Activated T-helper 2 cell treated with anti-CD3 and anti-CD28 coated beads, Interferon-gamma antibody, Interleukin-2, Interleukin-4, amounts not matched to agents 10 μg/mL and 5 μg/mL and 100 μg/mL, durations not matched to agents 14 hours and 24 hours and 36 hours (primary cell): ENCODE measurements around the gene DMD. TPM values are rescaled to one million over a fixed set of nuclear protein-coding genes. Genes with fewer than 3 reads are reported as not detected.

Experiments used
- DNase-seq: peaks from one replicate; pipeline ENCODE4 v3.0.0; 2021; ENCODE audit warnings: low spot score
- H3K27ac Mint-ChIP-seq: one replicate; pipeline ENCODE4 v1.8.0; 2021; ENCODE audit warnings: mixed read lengths
- H3K27me3 Mint-ChIP-seq: one replicate; pipeline ENCODE4 v1.8.0; 2021; ENCODE audit warnings: low read depth, mixed read lengths
- H3K36me3 Mint-ChIP-seq: one replicate; pipeline ENCODE4 v1.8.0; 2021; ENCODE audit warnings: low read depth, mixed read lengths
- H3K4me1 Mint-ChIP-seq: one replicate; pipeline ENCODE4 v1.8.0; 2021; ENCODE audit warnings: low read depth, mixed read lengths
- H3K4me3 Mint-ChIP-seq: one replicate; pipeline ENCODE4 v1.8.0; 2021; ENCODE audit warnings: low read depth, mild to moderate bottlenecking, moderate library complexity, mixed read lengths
- H3K9me3 Mint-ChIP-seq: one replicate; pipeline ENCODE4 v1.8.0; 2021; ENCODE audit warnings: mixed read lengths
- intact Hi-C: fragments of 100-400 bp; cut with micrococcal nuclease; formaldehyde crosslinking; loops from one replicate; pipeline ENCODE4 v1.15.1; 2023
- total RNA-seq: library from RNA; stranded (reverse); gene quantifications from 2 replicates; pipeline ENCODE4 v1.2.3, GENCODE V29; 2022

DMD gene
- total RNA-seq, 1 donor from 2014 or later, result 0.84 TPM

DNA sequence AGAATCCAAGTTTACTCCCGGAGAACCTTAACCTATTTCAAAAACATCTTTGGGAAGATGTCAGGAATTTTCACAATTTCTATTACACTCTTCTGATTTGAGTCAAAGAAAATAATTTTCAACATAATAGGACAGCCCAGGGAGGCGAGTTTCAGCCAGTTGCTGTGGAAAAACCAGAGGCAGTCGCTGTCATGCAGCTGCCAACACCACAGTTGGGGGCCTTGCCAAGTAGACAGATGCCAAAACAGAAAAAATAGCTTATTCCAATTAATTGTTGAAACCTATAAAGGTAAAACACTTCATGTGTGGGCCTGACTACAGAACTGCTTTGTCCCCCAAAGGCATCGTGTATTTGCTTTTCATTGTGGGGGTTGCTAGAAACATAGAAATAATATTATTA lies 225.8 kb downstream of the DMD start:
- Mint-ChIP-seq H3K36me3 (no peaks in the 10 kb centered on the region), H3K27ac (no peak overlapping the region), H3K27me3 (no peaks in the 10 kb centered on the region), H3K9me3 (no peaks in the 10 kb centered on the region), H3K4me3 (no peak overlapping the region), H3K4me1 (no peaks in the 10 kb centered on the region)
- DNase-seq, result no peak
- intact Hi-C loops, result no loop called here

DNA sequence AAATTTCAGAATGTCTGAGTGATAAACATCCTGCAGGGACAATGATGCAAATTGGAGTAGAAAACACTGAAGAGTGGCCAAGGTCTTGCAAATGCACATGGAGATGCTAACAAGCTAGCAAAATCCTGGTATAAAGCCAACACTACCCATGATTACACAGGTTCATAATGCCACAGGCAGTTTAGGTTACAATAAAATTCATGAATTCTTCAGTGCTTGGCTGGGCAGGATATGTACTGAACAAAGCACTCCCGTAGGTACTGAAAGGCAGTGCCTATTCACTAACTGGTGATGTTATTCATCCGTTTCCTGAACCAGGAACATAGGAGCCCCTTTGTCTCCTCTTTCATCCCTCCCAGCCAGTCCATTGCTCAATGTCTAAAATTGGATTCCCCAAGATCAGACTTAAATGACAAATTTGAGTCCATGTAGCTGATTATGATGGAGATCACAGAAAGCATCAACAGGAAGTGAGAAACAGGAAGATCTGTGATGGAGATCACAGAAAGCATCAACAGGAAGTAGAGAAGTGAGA lies 244.5 kb downstream of the DMD start:
- intact Hi-C loops, result no loop called here
- H3K9me3 Mint-ChIP-seq, result peaks cover 3% of the 10 kb centered on the region
- H3K36me3 Mint-ChIP-seq, result no peaks in the 10 kb centered on the region
- no peaks in the 10 kb centered on the region for H3K4me1 Mint-ChIP-seq
- H3K4me3 Mint-ChIP-seq, result no peak overlapping the region
- no peaks in the 10 kb centered on the region for H3K27me3 Mint-ChIP-seq
- no peak overlapping the region for H3K27ac Mint-ChIP-seq
- no peak for DNase-seq

DNA sequence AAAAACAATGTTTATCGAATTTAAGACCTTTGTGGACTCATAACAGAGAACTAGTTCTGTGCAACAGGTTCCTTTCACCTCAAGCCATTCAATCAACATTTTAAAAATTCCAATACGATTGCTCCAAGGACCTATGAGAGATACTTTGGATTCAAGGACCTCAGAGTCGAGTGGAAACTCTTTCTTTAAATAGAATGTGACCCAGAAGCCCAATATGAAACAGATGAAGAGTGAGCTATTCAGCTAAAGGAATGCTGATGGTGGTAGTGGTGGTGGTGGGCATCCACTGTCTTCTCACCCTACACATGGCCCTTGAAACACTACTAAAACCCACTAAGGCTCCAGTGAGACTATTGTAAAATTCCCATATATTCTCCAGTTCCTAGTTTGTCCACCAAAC lies 257.2 kb downstream of the DMD start:
- H3K27me3 Mint-ChIP-seq, result no peaks in the 10 kb centered on the region
- no peaks in the 10 kb centered on the region for H3K4me1 Mint-ChIP-seq
- no peaks in the 10 kb centered on the region for H3K36me3 Mint-ChIP-seq
- no peak for DNase-seq
- no peak overlapping the region for H3K27ac Mint-ChIP-seq
- intact Hi-C loops, result no loop called here
- no peak overlapping the region for H3K4me3 Mint-ChIP-seq
- no peaks in the 10 kb centered on the region for H3K9me3 Mint-ChIP-seq

DNA sequence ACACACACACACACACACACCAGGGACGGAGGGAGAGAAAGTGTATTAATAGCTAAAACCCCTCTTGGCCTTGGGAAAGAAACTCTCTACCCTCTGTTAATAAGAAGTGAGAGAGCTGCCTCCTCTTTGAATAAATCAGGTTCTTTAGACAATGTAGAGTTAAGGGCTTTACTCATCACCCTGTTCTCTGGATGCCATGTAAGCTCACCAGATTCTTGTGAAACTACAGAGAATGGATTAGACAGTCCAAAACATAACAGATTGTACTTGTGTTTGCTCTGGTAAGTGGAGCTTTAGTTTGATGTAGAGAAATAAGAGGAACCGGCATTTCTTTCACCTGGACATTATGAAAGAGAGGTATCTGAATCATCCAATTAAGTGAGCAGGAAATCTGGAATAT lies 263.2 kb downstream of the DMD start:
- Mint-ChIP-seq H3K36me3 (no peaks in the 10 kb centered on the region), H3K27ac (no peak overlapping the region), H3K9me3 (no peaks in the 10 kb centered on the region), H3K4me1 (no peaks in the 10 kb centered on the region), H3K27me3 (no peaks in the 10 kb centered on the region), H3K4me3 (no peak overlapping the region)
- no peak for DNase-seq
- intact Hi-C loops, result no loop called here

DNA sequence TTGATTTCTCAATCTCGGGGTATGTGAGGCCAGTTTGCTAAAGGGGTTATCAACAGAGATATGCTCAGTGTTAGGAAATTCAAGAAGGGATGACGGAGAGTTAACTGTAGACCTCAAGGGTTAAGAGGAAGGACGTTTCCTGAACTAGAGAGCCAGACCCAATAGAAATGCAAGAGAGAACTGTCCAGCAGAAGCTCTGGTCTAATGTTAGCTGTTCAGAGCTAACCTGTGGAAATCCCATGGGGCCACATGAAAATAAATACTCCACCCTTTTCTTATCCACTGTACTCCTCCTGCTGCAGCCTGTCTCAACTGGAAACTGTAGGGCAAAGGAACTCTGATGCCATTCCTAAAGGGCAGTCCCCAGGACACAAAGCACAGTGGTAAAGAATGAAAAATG lies 274.3 kb downstream of the DMD start:
- no peaks in the 10 kb centered on the region for H3K4me1 Mint-ChIP-seq
- no peaks in the 10 kb centered on the region for H3K36me3 Mint-ChIP-seq
- peaks cover 21% of the 10 kb centered on the region for H3K9me3 Mint-ChIP-seq
- intact Hi-C loops, result no loop called here
- no peak overlapping the region for H3K27ac Mint-ChIP-seq
- DNase-seq, result no peak
- no peaks in the 10 kb centered on the region for H3K27me3 Mint-ChIP-seq
- H3K4me3 Mint-ChIP-seq, result no peak overlapping the region

DNA sequence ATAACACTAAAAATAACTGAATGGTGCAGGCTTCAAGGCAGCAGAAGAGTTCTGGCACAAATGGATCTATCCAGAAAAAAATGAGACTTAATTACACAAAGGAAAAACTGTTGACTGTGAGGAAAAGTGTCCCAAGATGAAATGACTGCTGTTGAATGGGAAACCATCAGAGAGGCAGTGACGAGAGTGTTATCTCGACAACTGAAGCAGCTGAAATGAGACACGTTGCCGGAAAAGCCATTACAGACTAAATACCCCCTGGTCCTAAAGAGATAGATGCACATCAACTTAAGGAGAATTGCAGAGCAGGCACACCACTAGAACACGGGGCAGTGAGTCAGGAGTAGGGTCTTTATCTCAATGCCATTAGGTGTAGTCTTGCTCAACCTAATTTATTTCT lies 277.8 kb downstream of the DMD start:
- intact Hi-C loops, result no loop called here
- H3K4me3 Mint-ChIP-seq, result no peak overlapping the region
- H3K36me3 Mint-ChIP-seq, result no peaks in the 10 kb centered on the region
- DNase-seq, result no peak
- no peak overlapping the region for H3K27ac Mint-ChIP-seq
- H3K27me3 Mint-ChIP-seq, result no peaks in the 10 kb centered on the region
- H3K4me1 Mint-ChIP-seq, result no peaks in the 10 kb centered on the region
- H3K9me3 Mint-ChIP-seq, result peaks cover 13% of the 10 kb centered on the region

DNA sequence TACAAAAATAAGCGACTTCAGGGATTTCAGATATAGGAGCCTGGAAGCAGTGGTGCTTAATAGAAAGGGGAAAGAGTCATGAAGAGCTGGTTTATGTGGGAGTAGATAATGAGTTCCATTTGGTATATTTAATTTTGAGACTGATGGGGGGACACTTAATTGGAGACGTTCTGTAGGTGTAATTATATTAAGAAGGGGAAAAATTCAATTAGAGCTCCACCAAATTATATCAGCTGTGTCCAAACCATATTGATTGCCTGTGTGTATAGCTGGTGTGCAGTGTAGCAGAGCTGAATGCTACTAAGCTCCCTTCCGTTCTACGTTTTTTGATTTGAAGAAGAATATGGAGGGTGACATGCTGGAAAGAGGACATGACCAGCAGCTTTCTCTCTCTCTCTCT lies 282.3 kb downstream of the DMD start:
- Mint-ChIP-seq H3K4me1 (no peaks in the 10 kb centered on the region), H3K27ac (no peak overlapping the region), H3K27me3 (no peaks in the 10 kb centered on the region), H3K36me3 (no peaks in the 10 kb centered on the region), H3K4me3 (no peak overlapping the region), H3K9me3 (peaks cover 5% of the 10 kb centered on the region)
- DNase-seq, result no peak
- intact Hi-C loops, result no loop called here

DNA sequence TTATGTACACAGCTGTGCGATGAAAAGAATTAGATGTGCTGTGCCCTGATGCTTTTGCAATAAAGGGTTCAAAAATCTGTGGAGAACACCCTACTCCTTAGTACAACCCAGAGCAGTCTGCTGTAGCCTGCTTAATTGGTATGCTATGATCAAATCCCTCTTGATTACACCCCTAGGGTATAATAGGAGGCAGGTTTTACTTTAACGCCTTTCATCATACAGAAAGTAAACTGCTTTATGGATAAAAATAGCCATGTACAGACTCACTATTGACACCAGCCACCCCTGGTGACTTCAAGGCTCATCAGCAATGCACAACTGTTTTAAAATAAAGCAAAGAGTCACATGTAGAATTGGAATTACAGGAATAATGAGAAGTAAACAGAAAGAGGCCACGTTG lies 315.3 kb downstream of the DMD start:
- Mint-ChIP-seq H3K27ac (no peak overlapping the region), H3K36me3 (no peaks in the 10 kb centered on the region), H3K4me1 (no peaks in the 10 kb centered on the region), H3K9me3 (no peaks in the 10 kb centered on the region), H3K4me3 (no peak overlapping the region), H3K27me3 (no peaks in the 10 kb centered on the region)
- intact Hi-C loops, result no loop called here
- no peak for DNase-seq

DNA sequence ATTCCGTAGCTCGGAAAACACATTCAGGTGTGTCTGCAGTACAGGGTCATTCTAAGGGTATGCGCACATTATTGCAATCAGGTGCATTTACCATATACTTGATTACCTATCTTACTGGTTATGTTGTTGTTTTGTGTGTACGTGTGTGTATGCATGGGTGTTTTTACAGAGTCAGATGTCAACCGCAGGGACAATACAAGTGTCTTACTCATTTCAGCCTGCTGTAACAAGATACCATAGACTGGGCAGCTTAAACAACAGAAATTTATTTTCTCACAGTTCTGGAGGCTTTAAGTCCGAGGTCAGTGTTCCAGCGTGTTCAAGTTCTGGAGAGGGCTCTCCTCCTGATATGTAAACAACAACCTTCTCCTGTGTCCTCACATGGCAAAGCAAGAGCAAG lies 316.7 kb downstream of the DMD start:
- no peaks in the 10 kb centered on the region for H3K27me3 Mint-ChIP-seq
- no peaks in the 10 kb centered on the region for H3K4me1 Mint-ChIP-seq
- H3K4me3 Mint-ChIP-seq, result no peak overlapping the region
- H3K27ac Mint-ChIP-seq, result no peak overlapping the region
- no peaks in the 10 kb centered on the region for H3K36me3 Mint-ChIP-seq
- no peaks in the 10 kb centered on the region for H3K9me3 Mint-ChIP-seq
- intact Hi-C loops, result no loop called here
- no peak for DNase-seq

DNA sequence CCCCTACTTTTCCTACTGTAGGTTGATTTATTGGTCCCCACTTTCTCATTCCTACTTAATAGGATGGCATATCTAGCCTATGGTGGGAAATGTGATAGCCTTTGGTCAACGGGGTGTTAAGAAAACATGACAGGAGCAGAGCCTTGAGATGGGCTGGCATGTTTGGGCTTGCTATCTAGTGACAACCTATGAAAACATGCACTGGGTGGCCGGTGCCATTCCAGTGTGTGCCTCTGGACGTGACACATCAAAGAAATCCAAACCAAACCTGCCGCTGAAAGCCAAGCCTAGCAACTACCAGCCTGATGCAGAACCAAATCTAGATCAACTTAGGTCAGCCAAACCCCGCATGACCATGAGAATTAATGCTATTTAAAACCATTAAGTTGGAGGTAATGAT lies 317.6 kb downstream of the DMD start:
- Mint-ChIP-seq H3K4me3 (no peak overlapping the region), H3K9me3 (no peaks in the 10 kb centered on the region), H3K27ac (no peak overlapping the region), H3K4me1 (no peaks in the 10 kb centered on the region), H3K36me3 (no peaks in the 10 kb centered on the region), H3K27me3 (no peaks in the 10 kb centered on the region)
- intact Hi-C loops, result no loop called here
- DNase-seq, result no peak

DNA sequence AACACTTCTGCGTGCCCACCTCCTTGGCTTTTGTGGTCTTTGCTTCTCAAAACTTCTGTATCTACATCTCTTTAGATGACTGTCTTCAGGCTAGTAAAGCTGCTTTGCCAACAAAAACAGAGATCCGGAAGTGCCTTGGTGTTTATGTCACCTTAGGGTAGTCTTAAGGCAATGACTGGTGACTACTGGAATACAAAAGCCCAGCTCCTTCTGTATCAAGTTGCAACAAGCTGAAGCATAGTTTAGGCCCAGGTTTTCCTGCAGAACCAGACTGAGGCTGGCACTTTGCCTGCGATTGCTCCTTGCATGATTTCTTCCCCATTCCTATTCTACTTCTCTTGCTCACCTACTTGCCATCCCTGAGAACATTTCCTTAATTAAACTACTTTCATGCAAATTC lies 333.8 kb downstream of the DMD start:
- H3K4me1 Mint-ChIP-seq, result no peaks in the 10 kb centered on the region
- DNase-seq, result no peak
- no peak overlapping the region for H3K27ac Mint-ChIP-seq
- intact Hi-C loops, result no loop called here
- H3K9me3 Mint-ChIP-seq, result peaks cover 14% of the 10 kb centered on the region
- no peaks in the 10 kb centered on the region for H3K36me3 Mint-ChIP-seq
- no peaks in the 10 kb centered on the region for H3K27me3 Mint-ChIP-seq
- H3K4me3 Mint-ChIP-seq, result no peak overlapping the region

DNA sequence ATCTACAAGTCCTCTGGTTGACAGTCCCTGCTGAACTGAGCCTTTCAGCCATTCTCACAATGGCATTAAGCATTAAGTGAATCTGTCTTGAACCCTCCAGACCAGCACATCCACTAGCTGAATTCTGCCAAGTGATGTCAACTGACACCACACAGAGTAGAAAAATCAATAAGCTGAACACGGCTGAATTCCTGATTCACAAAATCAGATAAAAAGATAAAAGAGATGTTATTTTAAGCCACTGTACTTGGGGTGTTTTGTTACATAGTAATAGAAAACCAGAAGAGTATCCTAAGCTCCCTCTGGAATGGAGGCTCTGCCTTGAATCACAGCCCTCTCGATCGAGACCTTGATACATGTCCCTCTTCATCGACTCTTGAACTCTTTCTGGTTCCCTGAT lies 336.5 kb downstream of the DMD start:
- no peak for DNase-seq
- Mint-ChIP-seq H3K4me3 (no peak overlapping the region), H3K9me3 (peaks cover 18% of the 10 kb centered on the region), H3K36me3 (no peaks in the 10 kb centered on the region), H3K27ac (no peak overlapping the region), H3K27me3 (no peaks in the 10 kb centered on the region), H3K4me1 (no peaks in the 10 kb centered on the region)
- intact Hi-C loops, result no loop called here

DNA sequence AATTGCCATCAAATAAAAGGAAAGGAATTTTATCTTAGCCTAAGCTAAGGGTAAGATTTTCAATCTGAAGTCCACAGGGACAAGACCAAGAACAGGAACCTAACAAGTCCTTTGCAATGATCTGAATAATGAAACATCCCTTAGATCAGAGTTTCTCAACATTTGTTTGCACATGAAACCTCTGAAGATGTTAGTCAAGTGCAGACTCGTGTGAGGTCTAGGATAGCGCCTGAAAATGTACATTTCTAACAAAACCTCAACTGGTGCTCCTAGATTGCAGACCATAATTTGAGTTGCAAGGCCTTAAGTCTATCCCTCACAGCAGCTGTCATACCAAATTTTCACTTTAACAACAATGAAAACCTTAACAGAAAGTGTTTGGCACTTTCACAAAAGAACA lies 337.6 kb downstream of the DMD start:
- intact Hi-C loops, result no loop called here
- H3K4me3 Mint-ChIP-seq, result no peak overlapping the region
- no peaks in the 10 kb centered on the region for H3K27me3 Mint-ChIP-seq
- peaks cover 18% of the 10 kb centered on the region for H3K9me3 Mint-ChIP-seq
- H3K36me3 Mint-ChIP-seq, result no peaks in the 10 kb centered on the region
- H3K27ac Mint-ChIP-seq, result no peak overlapping the region
- no peaks in the 10 kb centered on the region for H3K4me1 Mint-ChIP-seq
- DNase-seq, result no peak

DNA sequence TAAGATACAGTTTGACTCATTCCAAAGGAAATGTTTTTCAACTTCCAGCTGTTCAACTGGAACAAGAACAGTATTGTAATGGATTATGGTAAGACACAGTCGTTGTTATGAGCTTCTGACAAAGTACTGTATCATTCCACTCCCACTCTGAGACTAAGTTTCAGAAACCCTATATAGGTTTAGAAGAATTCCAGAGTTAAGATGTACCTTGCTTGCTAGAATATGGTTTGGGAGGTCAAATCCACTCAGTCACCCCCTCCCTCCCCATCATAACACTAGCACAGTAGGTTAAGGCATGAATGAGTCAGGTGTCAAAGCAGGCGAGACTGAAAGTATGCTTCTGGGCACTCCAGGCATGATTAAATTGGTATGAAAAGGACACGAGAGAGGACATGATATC lies 339.7 kb downstream of the DMD start:
- Mint-ChIP-seq H3K27me3 (no peaks in the 10 kb centered on the region), H3K27ac (no peak overlapping the region), H3K9me3 (peaks cover 13% of the 10 kb centered on the region), H3K4me3 (no peak overlapping the region), H3K36me3 (no peaks in the 10 kb centered on the region), H3K4me1 (no peaks in the 10 kb centered on the region)
- intact Hi-C loops, result no loop called here
- no peak for DNase-seq
